Posterior cingulate gyrus (tissue), 11 donors: ENCODE data around the gene NTSR2.

ENCODE experiments used
- DNase-seq, 10 donors: peaks; one replicate each; pipeline versions ENCODE4 v3.0.0 to v3.0.0-alpha.2; 2020 to 2021; ENCODE audit warnings: mixed read lengths in 3 of 10
- intact Hi-C: fragments of 100-400 bp; cut with DNase I; formaldehyde crosslinking; loops from one replicate; pipeline ENCODE4 v1.15.1; 2023

NTSR2 gene

GRCh38 chr2:11699686-11700670 is 30.0 kb upstream of the NTSR2 start:
- intact Hi-C loops = loop anchor here (10.0 kb wide), 1 partner anchor 45 kb away; the partner anchor contains the start of gene LPIN1

GRCh38 chr2:11698009-11698922 is 28.3 kb upstream of the NTSR2 start:
- intact Hi-C loops = loop anchor here (10.0 kb wide), 1 partner anchor 47 kb away; the partner anchor contains the start of gene LPIN1
- peak in 4 of 10 donors; percentile 23 to 90 (median 47) for DNase-seq

More at GRCh38 chr2:11699686-11700670, 30.0 kb upstream of the NTSR2 start:
- DNase-seq = no peak

- intact Hi-C loops = loop anchor here (10.0 kb wide), 1 partner anchor 48 kb away; the partner anchor contains the start of gene LPIN1
- DNase-seq = peak in 3 of 10 donors; percentile 29 to 85 (median 49)
These were observed 27.3 kb upstream of the NTSR2 start for GRCh38 chr2:11697103-11697871.

- no peak for DNase-seq
- intact Hi-C loops = loop anchor here (10.0 kb wide), 1 partner anchor 48 kb away; the partner anchor contains the start of gene LPIN1
These were observed 26.7 kb upstream of the NTSR2 start for GRCh38 chr2:11696736-11697102.

GRCh38 chr2:11695576-11695975 is 25.6 kb upstream of the NTSR2 start:
- intact Hi-C loops = loop anchor here (10.0 kb wide), 1 partner anchor 49 kb away; the partner anchor contains the start of gene LPIN1
- no peak for DNase-seq

- peak in 6 of 10 donors; percentile 38 to 89 (median 56) for DNase-seq
- intact Hi-C loops = loop anchor here (10.0 kb wide), 1 partner anchor 52 kb away; the partner anchor contains the start of gene LPIN1
These were observed 23.0 kb upstream of the NTSR2 start for GRCh38 chr2:11692966-11693521.

GRCh38 chr2:11691076-11691660 is 21.2 kb upstream of the NTSR2 start:
- no peak for DNase-seq
- intact Hi-C loops = loop anchor here (10.0 kb wide), 1 partner anchor 54 kb away; the partner anchor contains the start of gene LPIN1

GRCh38 chr2:11688222-11689069 is 18.5 kb upstream of the NTSR2 start:
- intact Hi-C loops = loop anchor here (1.0 to 10.0 kb wide), 2 partner anchors 91 to 1316 kb away; no protein-coding TSS in a partner anchor
- DNase-seq = peak in 8 of 10 donors; percentile 57 to 92 (median 76)

GRCh38 chr2:11687736-11688135 is 17.7 kb upstream of the NTSR2 start:
- intact Hi-C loops = loop anchor here (1.0 to 10.0 kb wide), 2 partner anchors 92 to 1317 kb away; no protein-coding TSS in a partner anchor
- no peak for DNase-seq

- DNase-seq = no peak
- intact Hi-C loops = loop anchor here (10.0 kb wide), 1 partner anchor 1319 kb away; no protein-coding TSS in a partner anchor
These were observed 16.0 kb upstream of the NTSR2 start for GRCh38 chr2:11685906-11686470.

GRCh38 chr2:11684894-11685460 is 15.0 kb upstream of the NTSR2 start:
- intact Hi-C loops = loop anchor here (10.0 kb wide), 1 partner anchor 1320 kb away; no protein-coding TSS in a partner anchor
- no peak for DNase-seq

GRCh38 chr2:11683966-11684365 is 14.0 kb upstream of the NTSR2 start:
- DNase-seq = no peak
- intact Hi-C loops = loop anchor here (10.0 kb wide), 1 partner anchor 1321 kb away; no protein-coding TSS in a partner anchor

GRCh38 chr2:11683476-11683875 is 13.5 kb upstream of the NTSR2 start:
- intact Hi-C loops = loop anchor here (10.0 kb wide), 1 partner anchor 1321 kb away; no protein-coding TSS in a partner anchor

GRCh38 chr2:11682590-11682915 is 12.6 kb upstream of the NTSR2 start:
- intact Hi-C loops = loop anchor here (10.0 kb wide), 1 partner anchor 1322 kb away; no protein-coding TSS in a partner anchor
- no peak for DNase-seq

More at GRCh38 chr2:11683476-11683875, 13.5 kb upstream of the NTSR2 start:
- no peak for DNase-seq

GRCh38 chr2:11681722-11682589 is 12.0 kb upstream of the NTSR2 start:
- intact Hi-C loops = loop anchor here (10.0 kb wide), 1 partner anchor 1323 kb away; no protein-coding TSS in a partner anchor

More at GRCh38 chr2:11681722-11682589, 12.0 kb upstream of the NTSR2 start:
- DNase-seq = peak in 5 of 10 donors; percentile 37 to 93 (median 55)
